Measurements from ENCODE around the gene NEK6.

NEK6 gene

DNA sequence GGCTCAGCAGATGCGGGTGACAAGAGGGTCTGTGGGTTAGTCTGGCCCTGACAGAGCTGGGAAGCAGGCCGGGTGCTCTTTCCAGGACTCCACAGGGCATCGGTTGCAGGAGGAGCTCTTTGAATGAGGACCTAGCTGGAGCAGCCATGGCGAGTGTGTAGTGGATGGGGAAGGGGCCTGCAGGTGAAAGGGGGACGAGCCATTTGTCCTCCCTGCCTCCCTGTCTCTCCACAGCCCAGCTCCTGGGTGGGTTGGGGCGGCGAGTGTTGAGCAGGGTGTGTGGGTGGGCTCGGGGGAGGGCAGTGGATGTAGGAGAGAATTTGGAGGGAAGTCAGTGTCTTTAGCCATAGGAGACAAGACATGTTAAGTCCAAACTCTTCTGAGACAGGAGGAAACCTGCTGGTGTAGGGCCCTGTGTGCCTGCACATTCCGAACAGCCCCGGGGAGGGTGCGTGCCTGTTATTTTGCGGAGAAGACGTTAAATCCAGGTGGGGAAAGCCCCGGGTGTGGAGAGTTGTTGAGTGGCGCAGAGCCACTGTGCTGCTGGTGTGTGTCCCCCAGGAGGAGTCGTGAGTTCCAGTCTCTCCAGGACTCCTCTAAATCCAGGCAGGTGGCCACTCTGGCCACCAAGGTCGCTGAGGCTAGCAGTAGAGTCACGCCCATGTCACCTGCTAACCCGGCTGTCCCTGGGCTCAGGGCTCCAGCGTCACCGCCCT, 83.9 kb downstream of the NEK6 start:
- DNase-seq (ENCODE audit: extremely low read depth, low read depth): no peak
- TF ChIP-seq, protein P1, sequence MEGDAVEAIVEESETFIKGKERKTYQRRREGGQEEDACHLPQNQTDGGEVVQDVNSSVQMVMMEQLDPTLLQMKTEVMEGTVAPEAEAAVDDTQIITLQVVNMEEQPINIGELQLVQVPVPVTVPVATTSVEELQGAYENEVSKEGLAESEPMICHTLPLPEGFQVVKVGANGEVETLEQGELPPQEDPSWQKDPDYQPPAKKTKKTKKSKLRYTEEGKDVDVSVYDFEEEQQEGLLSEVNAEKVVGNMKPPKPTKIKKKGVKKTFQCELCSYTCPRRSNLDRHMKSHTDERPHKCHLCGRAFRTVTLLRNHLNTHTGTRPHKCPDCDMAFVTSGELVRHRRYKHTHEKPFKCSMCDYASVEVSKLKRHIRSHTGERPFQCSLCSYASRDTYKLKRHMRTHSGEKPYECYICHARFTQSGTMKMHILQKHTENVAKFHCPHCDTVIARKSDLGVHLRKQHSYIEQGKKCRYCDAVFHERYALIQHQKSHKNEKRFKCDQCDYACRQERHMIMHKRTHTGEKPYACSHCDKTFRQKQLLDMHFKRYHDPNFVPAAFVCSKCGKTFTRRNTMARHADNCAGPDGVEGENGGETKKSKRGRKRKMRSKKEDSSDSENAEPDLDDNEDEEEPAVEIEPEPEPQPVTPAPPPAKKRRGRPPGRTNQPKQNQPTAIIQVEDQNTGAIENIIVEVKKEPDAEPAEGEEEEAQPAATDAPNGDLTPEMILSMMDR (IDR thresholded peaks at IDR 0.05; ENCODE audit: low read depth, low read length): no peak

DNA sequence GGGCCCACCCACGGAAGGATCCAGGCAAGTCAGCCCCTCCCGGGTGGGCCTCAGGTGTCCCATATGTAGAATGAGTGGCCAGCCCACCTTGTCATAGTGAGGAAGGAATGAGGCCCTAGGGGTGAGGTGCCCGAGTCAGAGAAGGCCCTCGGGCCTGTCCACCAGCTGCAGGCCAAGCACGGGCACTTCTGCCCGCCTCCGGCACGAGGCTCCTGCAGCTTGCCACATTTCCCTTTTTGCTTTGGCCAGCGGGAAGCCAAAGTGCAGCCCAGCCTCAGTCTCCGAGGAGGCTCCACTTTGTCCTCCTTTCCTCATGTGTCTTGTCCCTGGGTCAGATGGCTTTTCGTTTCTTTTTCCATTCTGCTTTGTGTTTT, 84.6 kb downstream of the NEK6 start:
- no peak for DNase-seq (ENCODE audit: extremely low read depth, low read depth)
- TF ChIP-seq, protein P1 (IDR thresholded peaks at IDR 0.05; ENCODE audit: low read depth, low read length): no peak

DNA sequence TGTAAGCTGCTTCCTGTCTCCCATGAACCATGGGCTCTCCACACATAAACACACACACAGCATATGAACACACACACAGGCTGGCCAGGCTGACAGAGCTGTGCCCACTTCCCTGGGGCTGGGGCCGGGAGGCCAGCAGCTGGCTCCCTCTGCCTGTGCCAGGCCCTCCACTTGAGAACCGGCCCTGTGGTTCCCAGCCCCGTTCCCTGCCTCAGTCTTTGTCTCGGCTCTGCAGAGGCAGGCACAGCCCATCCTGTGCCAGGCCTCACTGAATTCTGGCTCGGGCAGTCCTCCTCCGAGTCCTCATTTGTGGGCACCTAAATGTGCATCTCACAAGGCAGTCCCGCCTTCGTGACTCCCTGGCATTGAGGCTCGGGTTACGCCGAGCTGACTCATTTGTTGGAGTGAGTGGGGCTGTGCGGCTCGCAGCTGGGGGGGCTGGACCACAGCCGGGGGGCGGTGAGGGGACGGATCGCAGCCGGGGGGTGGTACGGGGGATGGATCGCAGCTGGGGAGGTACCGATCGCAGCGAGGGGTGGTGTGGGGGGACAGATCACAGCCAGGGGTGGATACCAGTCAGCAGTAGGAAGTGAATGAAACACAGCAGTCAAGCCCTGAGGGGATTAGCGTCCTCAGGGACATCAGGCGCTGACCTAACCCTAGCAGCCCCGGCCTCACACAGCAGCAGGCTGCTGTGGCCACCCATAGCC, 85.2 kb downstream of the NEK6 start:
- DNase-seq (ENCODE audit: extremely low read depth, low read depth): peak; percentile 75
- TF ChIP-seq, protein P1 (IDR thresholded peaks at IDR 0.05; ENCODE audit: low read depth, low read length): no peak

DNA sequence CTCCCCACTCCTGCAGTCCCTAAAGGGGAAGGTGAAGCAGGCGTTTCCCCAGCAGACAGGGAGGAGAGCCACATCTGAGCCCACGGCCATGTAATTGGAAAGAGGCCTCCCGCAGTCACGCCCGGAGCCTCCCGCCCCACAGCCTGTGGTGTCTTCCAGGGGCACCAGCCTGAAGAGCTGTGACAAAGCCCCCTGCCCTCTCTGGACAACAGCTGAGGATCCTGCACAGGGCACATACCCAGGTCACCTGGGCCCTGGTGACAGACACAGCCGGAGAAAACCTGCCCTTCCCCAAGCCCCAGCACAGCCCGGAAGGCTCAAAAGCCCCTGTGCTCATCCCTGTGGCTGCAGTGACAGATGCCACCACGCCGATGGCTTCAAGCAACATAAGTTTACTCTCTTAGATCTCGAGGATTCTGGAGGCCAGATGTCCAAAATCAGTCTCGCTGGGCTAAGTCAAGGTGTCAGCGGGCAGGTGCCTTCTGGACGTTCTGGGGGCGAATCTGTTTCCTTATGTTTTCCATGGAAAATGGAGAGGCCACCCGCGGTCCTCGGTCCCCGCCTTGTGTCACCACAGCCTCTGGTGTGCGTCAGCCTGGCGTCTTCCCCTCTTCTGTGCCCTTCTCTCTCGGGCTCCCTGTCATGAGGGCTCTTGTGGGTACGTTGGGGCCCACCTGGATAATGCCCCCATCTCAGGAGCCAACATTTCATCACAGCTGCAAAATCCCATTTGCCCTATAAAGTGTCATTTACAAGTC, 86.0 kb downstream of the NEK6 start:
- TF ChIP-seq, protein P1 (IDR thresholded peaks at IDR 0.05; ENCODE audit: low read depth, low read length): no peak
- DNase-seq (ENCODE audit: extremely low read depth, low read depth): no peak

GRCh38 chr9:124344291-124345050, 86.7 kb downstream of the NEK6 start:
- DNase-seq (ENCODE audit: extremely low read depth, low read depth): no peak
- TF ChIP-seq, protein P1 (IDR thresholded peaks at IDR 0.05; ENCODE audit: low read depth, low read length): no peak

- DNase-seq (ENCODE audit: extremely low read depth, low read depth): no peak
Measured at GRCh38 chr9:124345063-124345462, 87.3 kb downstream of the NEK6 start.

More at GRCh38 chr9:124345063-124345462, 87.3 kb downstream of the NEK6 start:
- TF ChIP-seq, protein P1 (IDR thresholded peaks at IDR 0.05; ENCODE audit: low read depth, low read length): no peak
